ENCODE data around the gene LACC1.

DNA sequence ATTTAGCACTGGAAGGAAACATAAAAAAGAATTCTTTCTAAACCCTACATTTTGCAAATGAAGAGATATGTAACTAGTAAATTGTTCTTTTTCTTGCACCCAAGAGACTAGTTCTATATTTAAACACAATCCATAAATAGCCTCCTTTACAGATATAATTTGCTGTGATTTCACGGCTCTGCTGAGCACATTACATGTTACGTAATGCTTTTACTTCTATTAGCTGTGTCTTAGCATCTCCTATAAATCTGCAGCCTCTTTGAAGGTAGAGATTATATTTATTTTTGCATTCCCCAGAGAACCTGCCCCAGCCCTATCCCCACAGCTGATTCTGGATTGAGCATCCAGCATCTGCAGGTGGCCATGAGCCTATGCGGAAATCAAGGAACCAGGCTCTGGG lies 32.2 kb downstream of the LACC1 start:
- TF ChIP-seq, protein P1, sequence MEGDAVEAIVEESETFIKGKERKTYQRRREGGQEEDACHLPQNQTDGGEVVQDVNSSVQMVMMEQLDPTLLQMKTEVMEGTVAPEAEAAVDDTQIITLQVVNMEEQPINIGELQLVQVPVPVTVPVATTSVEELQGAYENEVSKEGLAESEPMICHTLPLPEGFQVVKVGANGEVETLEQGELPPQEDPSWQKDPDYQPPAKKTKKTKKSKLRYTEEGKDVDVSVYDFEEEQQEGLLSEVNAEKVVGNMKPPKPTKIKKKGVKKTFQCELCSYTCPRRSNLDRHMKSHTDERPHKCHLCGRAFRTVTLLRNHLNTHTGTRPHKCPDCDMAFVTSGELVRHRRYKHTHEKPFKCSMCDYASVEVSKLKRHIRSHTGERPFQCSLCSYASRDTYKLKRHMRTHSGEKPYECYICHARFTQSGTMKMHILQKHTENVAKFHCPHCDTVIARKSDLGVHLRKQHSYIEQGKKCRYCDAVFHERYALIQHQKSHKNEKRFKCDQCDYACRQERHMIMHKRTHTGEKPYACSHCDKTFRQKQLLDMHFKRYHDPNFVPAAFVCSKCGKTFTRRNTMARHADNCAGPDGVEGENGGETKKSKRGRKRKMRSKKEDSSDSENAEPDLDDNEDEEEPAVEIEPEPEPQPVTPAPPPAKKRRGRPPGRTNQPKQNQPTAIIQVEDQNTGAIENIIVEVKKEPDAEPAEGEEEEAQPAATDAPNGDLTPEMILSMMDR (conservative IDR thresholded peaks at IDR 0.05) = no peak
- no peak for TF ChIP-seq ZFX (IDR thresholded peaks at IDR 0.05)

All from C4-2B (cell line).